HCT116 (cell line): Measurements from ENCODE around the gene FRMPD4. TPM values are rescaled to one million over a fixed set of nuclear protein-coding genes. Genes with fewer than 3 reads are reported as not detected.
A peak's percentile ranks its signal among the peaks of the same experiment; 100 is the strongest.

ENCODE experiments used
- ATAC-seq: fragments of 200-7000 bp; cut with Tn5 transposase; 2 replicates; pipeline ENCODE4 v1.9.1; 2020; ENCODE audit warnings: mild to moderate bottlenecking, moderate library complexity
- BruUV-seq: library from RNA; stranded (reverse); fragments of 400-500 nt; replicated peaks from 2 replicates; lab custom pipeline; 2021; lab: Mats Ljungman, UMichigan
- CTCF ChIA-PET: fragments of 300-600 bp; sonication (Branson Sonifier 250); formaldehyde crosslinking; loops from one replicate; lab custom pipeline; 2021; ENCODE audit warnings: antibody characterized with exemption; lab: Charles Lee
- POLR2A ChIA-PET: fragments of 300-600, 350-600 bp; sonication (Branson Sonifier 250); formaldehyde crosslinking; loops from one replicate; lab custom pipeline; 2021; ENCODE audit warnings: antibody characterized with exemption; lab: Charles Lee
- RAD21 ChIA-PET, 2 experiments: fragments of 300-600 bp; sonication (Branson Sonifier 250); formaldehyde crosslinking; loops; one replicate each; lab custom pipeline; 2023; ENCODE audit warnings: low total read pairs in 2 of 2; ENCODE audit not compliant: uncharacterized antibody in 2 of 2, unreplicated experiment in 2 of 2, low non-redundant PET in 1 of 2; lab: Charles Lee
- DNase-seq: peaks from one replicate; pipeline ENCODE4 v3.0.0-alpha.2; 2010; ENCODE audit warnings: low read depth, low spot score
- H2AFZ ChIP-seq: fragments of 200-600 bp; shearing (Covaris generic), sonication (generic); 2 replicates; pipeline ENCODE4 v1.6.1; 2017; ENCODE audit warnings: low read depth, mixed run types, mixed read lengths, antibody characterized with exemption, low read length; ENCODE audit not compliant: poor library complexity, severe bottlenecking
- H3K27ac ChIP-seq: 2 replicates; pipeline ENCODE4 v1.5.1; 2012; ENCODE audit warnings: low read depth, low read length
- H3K27me3 ChIP-seq: fragments of 200-600 bp; sonication (generic); 2 replicates; pipeline ENCODE4 v1.6.1; 2016; ENCODE audit warnings: mixed run types, low read length, mixed read lengths; ENCODE audit not compliant: insufficient read depth
- H3K36me3 ChIP-seq, 2 experiments: fragments of 200-500 bp in 1 of 2; fragments of 200-600 bp in 1 of 2; sonication (Bioruptor generic) in 1 of 2; sonication (generic) in 1 of 2; 2 replicates each; pipeline versions ENCODE4 v1.5.1 to v1.6.1; 2014 to 2016; ENCODE audit warnings: low read length in 2 of 2, inconsistent platforms in 1 of 2, mixed read lengths in 1 of 2, mixed run types in 1 of 2; ENCODE audit not compliant: insufficient read depth in 2 of 2, control insufficient read depth in 1 of 2
- H3K4me1 ChIP-seq, 2 experiments: fragments of 200-600 bp in 1 of 2; sonication (generic) in 1 of 2; 2 replicates each; pipeline versions ENCODE4 v1.5.1 to v1.6.1; 2012 to 2017; ENCODE audit warnings: low read length in 2 of 2, inconsistent platforms in 1 of 2, mild to moderate bottlenecking in 1 of 2, mixed read lengths in 1 of 2, mixed run types in 1 of 2, moderate library complexity in 1 of 2; ENCODE audit not compliant: insufficient read depth in 2 of 2, control insufficient read depth in 1 of 2
- H3K4me2 ChIP-seq: fragments of 200-600 bp; sonication (generic); 2 replicates; pipeline ENCODE4 v1.6.1; 2017; ENCODE audit warnings: mixed run types, low read length, mixed read lengths
- H3K4me3 ChIP-seq, 2 experiments: fragments of 200-600 bp in 1 of 2; sonication (generic) in 1 of 2; replicated peaks in 1 of 2; 2 replicates each; pipeline ENCODE4 v1.5.1; 2011 to 2016; ENCODE audit warnings: low read length in 2 of 2, control low read depth in 1 of 2, low read depth in 1 of 2, mild to moderate bottlenecking in 1 of 2, mixed read lengths in 1 of 2, mixed run types in 1 of 2
- H3K79me2 ChIP-seq: fragments of 200-600 bp; sonication (generic); 2 replicates; pipeline ENCODE4 v1.6.1; 2017; ENCODE audit warnings: mild to moderate bottlenecking, mixed run types, low read length, moderate library complexity, mixed read lengths; ENCODE audit not compliant: insufficient read depth
- H3K9ac ChIP-seq: fragments of 200-600 bp; sonication (generic); 2 replicates; pipeline ENCODE4 v1.6.1; 2016; ENCODE audit warnings: low read length, mixed read lengths
- H3K9me2 ChIP-seq: fragments of 200-600 bp; sonication (generic), shearing (Covaris generic); 2 replicates; pipeline ENCODE4 v1.6.1; 2017; ENCODE audit warnings: mixed run types, mild to moderate bottlenecking, moderate library complexity; ENCODE audit not compliant: insufficient read depth
- H3K9me3 ChIP-seq, 2 experiments: fragments of 200-500 bp in 1 of 2; fragments of 200-600 bp in 1 of 2; sonication (Bioruptor generic) in 1 of 2; sonication (generic) in 1 of 2; 2 replicates each; pipeline ENCODE4 v1.6.1; 2014 to 2017; ENCODE audit warnings: low read length in 2 of 2, mixed read lengths in 2 of 2, inconsistent platforms in 1 of 2, low read depth in 1 of 2, mild to moderate bottlenecking in 1 of 2, mixed run types in 1 of 2, moderate library complexity in 1 of 2; ENCODE audit not compliant: control insufficient read depth in 1 of 2, insufficient read depth in 1 of 2
- H4K20me1 ChIP-seq: fragments of 200-600 bp; sonication (generic), shearing (Covaris generic); 2 replicates; pipeline ENCODE4 v1.6.1; 2017; ENCODE audit warnings: mixed run types, mild to moderate bottlenecking, moderate library complexity; ENCODE audit not compliant: insufficient read depth
- EGR1 ChIP-seq: IDR thresholded peaks from 2 replicates; pipeline ENCODE4 v1.6.1; 2012; ENCODE audit warnings: low read depth
- ELF1 ChIP-seq: IDR thresholded peaks from 2 replicates; pipeline ENCODE4 v1.6.1; 2012; ENCODE audit warnings: low read depth, borderline replicate concordance
- EZH2phosphoT487 ChIP-seq: fragments of 200-600 bp; IDR thresholded peaks from 2 replicates; pipeline ENCODE4 v1.6.1; 2018; ENCODE audit warnings: antibody characterized with exemption, borderline replicate concordance
- FOSL1 ChIP-seq: IDR thresholded peaks from 2 replicates; pipeline ENCODE4 v1.6.1; 2012; ENCODE audit warnings: low read depth
- JUND ChIP-seq: IDR thresholded peaks from 2 replicates; pipeline ENCODE4 v1.6.1; 2012
- POLR2A ChIP-seq: IDR thresholded peaks from 2 replicates; pipeline ENCODE4 v1.7.0; 2011; ENCODE audit warnings: borderline replicate concordance; ENCODE audit not compliant: insufficient read depth, insufficient read length; ENCODE audit errors: extremely low read depth
- POLR2AphosphoS5 ChIP-seq: IDR thresholded peaks from 2 replicates; pipeline ENCODE4 v1.6.1; 2011; ENCODE audit warnings: mild to moderate bottlenecking, low read depth, low read length, moderate library complexity
- RAD21 ChIP-seq: IDR thresholded peaks from 2 replicates; pipeline ENCODE4 v1.6.1; 2012; ENCODE audit warnings: low read depth, mild to moderate bottlenecking
- SIN3A ChIP-seq: IDR thresholded peaks from 2 replicates; pipeline ENCODE4 v1.6.1; 2012; ENCODE audit warnings: low read depth
- SP1 ChIP-seq: IDR thresholded peaks from 2 replicates; pipeline ENCODE4 v1.6.1; 2012; ENCODE audit warnings: low read depth
- YY1 ChIP-seq: IDR thresholded peaks from 2 replicates; pipeline ENCODE4 v1.6.1; 2011; ENCODE audit warnings: low read length, low read depth, moderate library complexity, mild to moderate bottlenecking; ENCODE audit not compliant: insufficient replicate concordance; ENCODE audit errors: extremely low read depth
- intact Hi-C: fragments of 100-400 bp; cut with micrococcal nuclease; formaldehyde crosslinking; loops from 2 replicates; pipeline ENCODE4 v1.10.0; 2022
- total RNA-seq: library from RNA; stranded (reverse); gene quantifications from one replicate; pipeline ENCODE4 v1.2.1, GENCODE V29; 2021; ENCODE audit not compliant: unreplicated experiment
- TF ChIP-seq, protein P1 (sequence below): IDR thresholded peaks from 2 replicates; pipeline ENCODE4 v1.6.1; 2012
- TF ChIP-seq, protein P2 (sequence below): IDR thresholded peaks from 2 replicates; pipeline ENCODE4 v1.6.1; 2012
- TF ChIP-seq, protein P3 (sequence below): IDR thresholded peaks from 2 replicates; pipeline ENCODE4 v1.6.1; 2012; ENCODE audit warnings: low read depth

The FRMPD4 gene
- total RNA-seq, 1 experiment from 2014 or later = not detected

DNA sequence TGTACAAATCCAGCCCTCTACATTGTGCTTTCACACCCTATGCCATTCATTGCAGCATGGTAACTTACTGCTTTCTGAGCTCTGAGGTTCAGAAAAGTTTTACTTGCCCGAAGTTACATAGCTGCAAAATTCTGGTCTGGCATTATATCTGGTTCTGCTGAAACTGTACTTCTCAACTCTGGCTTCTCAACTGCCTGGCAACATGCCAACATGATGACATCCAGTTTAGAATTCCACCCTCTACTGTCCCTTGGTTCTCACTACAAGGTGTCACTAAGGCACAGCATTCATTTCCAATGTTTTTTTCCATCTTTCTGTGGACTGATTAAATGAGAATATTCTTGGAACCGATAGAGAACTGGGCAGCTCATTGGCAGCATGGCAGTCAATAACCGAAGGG is 410.1 kb downstream of the FRMPD4 start:
- H3K9me3 ChIP-seq = no peaks in the 10 kb centered on the region
- intact Hi-C loops = no loop called here
- RAD21 ChIA-PET = no interaction called here
- TF ChIP-seq, protein P1, sequence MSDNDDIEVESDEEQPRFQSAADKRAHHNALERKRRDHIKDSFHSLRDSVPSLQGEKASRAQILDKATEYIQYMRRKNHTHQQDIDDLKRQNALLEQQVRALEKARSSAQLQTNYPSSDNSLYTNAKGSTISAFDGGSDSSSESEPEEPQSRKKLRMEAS = no peak
- TF ChIP-seq, protein P2, sequence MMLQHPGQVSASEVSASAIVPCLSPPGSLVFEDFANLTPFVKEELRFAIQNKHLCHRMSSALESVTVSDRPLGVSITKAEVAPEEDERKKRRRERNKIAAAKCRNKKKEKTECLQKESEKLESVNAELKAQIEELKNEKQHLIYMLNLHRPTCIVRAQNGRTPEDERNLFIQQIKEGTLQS = no peak
- no peak for TF ChIP-seq YY1
- TF ChIP-seq FOSL1 = no peak
- no peak for TF ChIP-seq JUND
- no peak for TF ChIP-seq EGR1
- TF ChIP-seq POLR2AphosphoS5 = no peak
- no peak for TF ChIP-seq SP1
- no peak for TF ChIP-seq RAD21
- TF ChIP-seq POLR2A = no peak
- TF ChIP-seq ELF1 = no peak
- TF ChIP-seq SIN3A = no peak
- no peak for TF ChIP-seq EZH2phosphoT487
- no peaks in the 10 kb centered on the region for H3K36me3 ChIP-seq
- no peak overlapping the region for H2AFZ ChIP-seq
- DNase-seq (no peak), ATAC-seq (no peak)
- H3K27me3 ChIP-seq = no peaks in the 10 kb centered on the region
- POLR2A ChIA-PET = no interaction called here
- no peaks in the 10 kb centered on the region for H4K20me1 ChIP-seq
- no peak overlapping the region for H3K4me2 ChIP-seq
- no peaks in the 10 kb centered on the region for H3K79me2 ChIP-seq
- no peak overlapping the region for H3K9ac ChIP-seq
- no peaks in the 10 kb centered on the region for H3K9me2 ChIP-seq
- CTCF ChIA-PET = no interaction called here
- no peaks in the 10 kb centered on the region for H3K4me1 ChIP-seq
- no peak overlapping the region for H3K27ac ChIP-seq
- BruUV-seq = no TSS peak
- H3K4me3 ChIP-seq = no peak overlapping the region

DNA sequence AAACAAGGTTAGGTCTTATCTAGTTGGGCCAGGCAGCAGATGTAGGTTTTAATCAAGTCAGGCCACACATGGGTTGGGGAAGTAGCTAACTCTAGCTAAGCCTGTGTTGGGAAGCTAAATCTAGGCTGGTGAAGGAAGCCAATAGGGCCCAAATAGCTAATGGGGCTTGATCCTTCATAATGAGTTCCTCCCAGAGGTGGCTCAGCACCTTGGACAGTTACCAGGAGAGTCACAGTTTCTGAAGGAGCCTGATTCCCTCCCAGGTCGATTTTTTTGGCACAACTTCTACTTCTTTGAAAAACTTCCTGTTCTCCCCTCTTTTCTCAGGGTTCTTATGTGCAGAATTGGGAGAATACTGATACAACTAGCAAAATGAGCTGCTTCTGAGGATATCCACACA is 410.5 kb downstream of the FRMPD4 start:
- Histone ChIP-seq H3K27me3 (no peaks in the 10 kb centered on the region), H3K9me2 (no peaks in the 10 kb centered on the region), H3K9me3 (no peaks in the 10 kb centered on the region), H3K4me1 (no peaks in the 10 kb centered on the region), H3K36me3 (no peaks in the 10 kb centered on the region), H3K4me2 (no peak overlapping the region), H3K79me2 (no peaks in the 10 kb centered on the region), H4K20me1 (no peaks in the 10 kb centered on the region), H2AFZ (no peak overlapping the region), H3K4me3 (no peak overlapping the region), H3K9ac (no peak overlapping the region), H3K27ac (no peak overlapping the region)
- CTCF ChIA-PET = no interaction called here
- no TSS peak for BruUV-seq
- RAD21 ChIA-PET = no interaction called here
- TF ChIP-seq FOSL1 = no peak
- TF ChIP-seq, protein P3, sequence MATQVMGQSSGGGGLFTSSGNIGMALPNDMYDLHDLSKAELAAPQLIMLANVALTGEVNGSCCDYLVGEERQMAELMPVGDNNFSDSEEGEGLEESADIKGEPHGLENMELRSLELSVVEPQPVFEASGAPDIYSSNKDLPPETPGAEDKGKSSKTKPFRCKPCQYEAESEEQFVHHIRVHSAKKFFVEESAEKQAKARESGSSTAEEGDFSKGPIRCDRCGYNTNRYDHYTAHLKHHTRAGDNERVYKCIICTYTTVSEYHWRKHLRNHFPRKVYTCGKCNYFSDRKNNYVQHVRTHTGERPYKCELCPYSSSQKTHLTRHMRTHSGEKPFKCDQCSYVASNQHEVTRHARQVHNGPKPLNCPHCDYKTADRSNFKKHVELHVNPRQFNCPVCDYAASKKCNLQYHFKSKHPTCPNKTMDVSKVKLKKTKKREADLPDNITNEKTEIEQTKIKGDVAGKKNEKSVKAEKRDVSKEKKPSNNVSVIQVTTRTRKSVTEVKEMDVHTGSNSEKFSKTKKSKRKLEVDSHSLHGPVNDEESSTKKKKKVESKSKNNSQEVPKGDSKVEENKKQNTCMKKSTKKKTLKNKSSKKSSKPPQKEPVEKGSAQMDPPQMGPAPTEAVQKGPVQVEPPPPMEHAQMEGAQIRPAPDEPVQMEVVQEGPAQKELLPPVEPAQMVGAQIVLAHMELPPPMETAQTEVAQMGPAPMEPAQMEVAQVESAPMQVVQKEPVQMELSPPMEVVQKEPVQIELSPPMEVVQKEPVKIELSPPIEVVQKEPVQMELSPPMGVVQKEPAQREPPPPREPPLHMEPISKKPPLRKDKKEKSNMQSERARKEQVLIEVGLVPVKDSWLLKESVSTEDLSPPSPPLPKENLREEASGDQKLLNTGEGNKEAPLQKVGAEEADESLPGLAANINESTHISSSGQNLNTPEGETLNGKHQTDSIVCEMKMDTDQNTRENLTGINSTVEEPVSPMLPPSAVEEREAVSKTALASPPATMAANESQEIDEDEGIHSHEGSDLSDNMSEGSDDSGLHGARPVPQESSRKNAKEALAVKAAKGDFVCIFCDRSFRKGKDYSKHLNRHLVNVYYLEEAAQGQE = peak; percentile 49
- ATAC-seq = no peak
- no peak for DNase-seq
- POLR2A ChIA-PET = no interaction called here
- intact Hi-C loops = no loop called here
